C4-2B (cell line): Measurements from ENCODE around the gene F7.

Source experiments
- ZFX ChIP-seq: fragments of 450-650 bp; IDR thresholded peaks from 2 replicates; pipeline ENCODE4 v1.6.1; 2017
- TF ChIP-seq, protein P1 (sequence below): fragments of 450-650 bp; conservative IDR thresholded peaks from 2 replicates; pipeline ENCODE4 v1.5.1; 2017; ENCODE audit warnings: mild to moderate bottlenecking

DNA sequence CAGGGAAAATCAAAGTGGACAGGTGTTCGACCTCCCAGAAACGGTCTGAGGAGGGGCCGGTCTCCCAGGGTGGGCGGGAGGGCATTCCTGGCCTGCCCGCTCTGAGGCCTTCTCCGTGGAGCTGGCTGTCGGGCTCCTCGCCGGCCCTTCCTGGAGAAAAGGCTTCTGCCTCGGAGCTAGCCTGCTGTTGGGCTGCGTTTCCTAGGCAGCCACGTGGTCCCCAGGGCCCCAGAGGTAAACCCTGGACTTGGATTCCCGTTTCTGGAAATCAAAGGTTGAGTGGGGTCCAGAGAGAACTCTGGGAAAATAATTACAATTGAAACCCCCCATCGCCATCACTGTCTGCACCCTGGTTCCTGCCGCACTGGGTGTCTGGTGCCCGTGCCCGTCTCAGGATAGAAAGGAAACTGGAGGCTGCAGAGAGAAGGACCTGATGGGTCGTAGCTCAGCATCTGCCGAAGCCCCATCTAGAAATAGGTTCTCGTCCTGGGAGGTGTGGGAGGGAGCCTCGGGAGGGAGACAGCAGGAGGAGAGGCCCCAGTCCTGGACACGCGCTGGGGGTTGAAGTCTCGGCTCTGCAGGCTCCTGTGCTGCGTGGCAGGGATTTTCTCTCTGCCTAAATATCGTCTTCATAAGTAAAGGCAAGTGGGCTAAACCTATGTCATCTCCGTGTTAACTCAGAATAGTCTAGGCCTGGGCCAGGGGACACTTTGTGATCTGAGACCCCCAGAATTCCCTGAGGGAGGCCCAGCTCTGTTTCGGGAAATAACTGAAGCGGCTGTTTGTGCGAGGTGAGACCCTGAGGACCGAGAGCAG is 45.2 kb downstream of the F7 start:
- TF ChIP-seq, protein P1, sequence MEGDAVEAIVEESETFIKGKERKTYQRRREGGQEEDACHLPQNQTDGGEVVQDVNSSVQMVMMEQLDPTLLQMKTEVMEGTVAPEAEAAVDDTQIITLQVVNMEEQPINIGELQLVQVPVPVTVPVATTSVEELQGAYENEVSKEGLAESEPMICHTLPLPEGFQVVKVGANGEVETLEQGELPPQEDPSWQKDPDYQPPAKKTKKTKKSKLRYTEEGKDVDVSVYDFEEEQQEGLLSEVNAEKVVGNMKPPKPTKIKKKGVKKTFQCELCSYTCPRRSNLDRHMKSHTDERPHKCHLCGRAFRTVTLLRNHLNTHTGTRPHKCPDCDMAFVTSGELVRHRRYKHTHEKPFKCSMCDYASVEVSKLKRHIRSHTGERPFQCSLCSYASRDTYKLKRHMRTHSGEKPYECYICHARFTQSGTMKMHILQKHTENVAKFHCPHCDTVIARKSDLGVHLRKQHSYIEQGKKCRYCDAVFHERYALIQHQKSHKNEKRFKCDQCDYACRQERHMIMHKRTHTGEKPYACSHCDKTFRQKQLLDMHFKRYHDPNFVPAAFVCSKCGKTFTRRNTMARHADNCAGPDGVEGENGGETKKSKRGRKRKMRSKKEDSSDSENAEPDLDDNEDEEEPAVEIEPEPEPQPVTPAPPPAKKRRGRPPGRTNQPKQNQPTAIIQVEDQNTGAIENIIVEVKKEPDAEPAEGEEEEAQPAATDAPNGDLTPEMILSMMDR = no peak
- no peak for TF ChIP-seq ZFX
